Glomerular endothelial cell (primary cell): ENCODE data around the gene R3HDM1. TPM values are rescaled to one million over a fixed set of nuclear protein-coding genes. Genes with fewer than 3 reads are reported as not detected.
"Not testable (repeated sequence)": the region's sequence is repeated elsewhere in the genome, so short reads cannot be mapped to it uniquely, and the experiment has no call there.

ENCODE experiments used
- DNase-seq: peaks from one replicate; pipeline ENCODE4 v3.0.0-alpha.2; 2011; ENCODE audit warnings: low read depth, low spot score; ENCODE audit errors: extremely low read depth
- total RNA-seq: library from RNA; depleted of rRNA; stranded (reverse); fragments of >200 nt; gene quantifications from 2 replicates; pipeline ENCODE4 v1.2.3, GENCODE V29; 2015

R3HDM1 gene
- total RNA-seq, 1 donor from 2014 or later, result 33.9 TPM

DNA sequence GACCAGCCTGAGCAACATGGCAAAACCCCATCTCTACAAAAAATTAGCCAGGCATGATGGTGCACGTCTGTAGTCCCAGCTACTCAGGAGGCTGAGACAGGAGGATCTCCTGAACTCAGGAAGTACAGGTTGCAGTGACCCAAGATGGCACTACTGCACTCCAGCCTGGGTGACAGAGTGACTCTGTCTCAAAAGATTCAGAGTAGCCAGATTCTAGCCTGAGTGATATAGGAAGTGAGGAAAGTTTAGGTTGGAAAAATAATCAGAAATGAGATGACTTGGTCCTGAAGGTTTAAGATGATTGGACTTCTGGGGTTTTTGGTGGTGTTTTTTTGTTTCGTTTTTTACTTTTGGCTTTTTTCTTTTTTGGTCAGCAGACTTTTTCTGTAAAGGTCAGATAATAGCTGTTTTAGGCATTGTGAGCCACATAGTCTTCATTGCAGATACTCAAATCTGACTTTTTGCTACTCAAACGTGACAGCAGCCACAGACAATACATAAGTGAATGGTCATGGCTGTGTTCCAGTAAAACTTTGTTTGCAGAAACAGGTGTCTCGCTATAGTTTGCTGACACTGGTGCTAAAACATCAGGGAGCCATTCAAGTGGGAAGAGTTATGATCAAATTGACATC, 106.3 kb downstream of the R3HDM1 start:
- DNase-seq, result no peak

DNA sequence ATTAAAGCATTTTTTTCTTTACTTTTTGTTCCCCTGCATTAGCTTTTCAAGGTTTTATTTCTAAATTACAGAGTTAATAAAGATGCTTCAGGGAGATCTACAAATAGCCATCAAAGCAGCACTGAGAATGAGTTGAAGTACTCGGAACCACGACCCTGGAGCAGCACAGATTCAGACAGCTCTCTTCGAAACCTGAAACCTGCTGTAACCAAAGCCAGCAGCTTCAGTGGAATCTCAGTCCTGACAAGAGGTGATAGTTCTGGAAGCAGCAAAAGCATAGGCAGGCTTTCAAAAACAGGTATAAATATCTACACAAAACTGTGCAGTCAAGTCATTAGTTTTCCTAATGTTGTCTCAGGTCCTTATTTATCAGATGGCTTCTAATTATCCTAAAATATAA, 107.5 kb downstream of the R3HDM1 start:
- no peak for DNase-seq

DNA sequence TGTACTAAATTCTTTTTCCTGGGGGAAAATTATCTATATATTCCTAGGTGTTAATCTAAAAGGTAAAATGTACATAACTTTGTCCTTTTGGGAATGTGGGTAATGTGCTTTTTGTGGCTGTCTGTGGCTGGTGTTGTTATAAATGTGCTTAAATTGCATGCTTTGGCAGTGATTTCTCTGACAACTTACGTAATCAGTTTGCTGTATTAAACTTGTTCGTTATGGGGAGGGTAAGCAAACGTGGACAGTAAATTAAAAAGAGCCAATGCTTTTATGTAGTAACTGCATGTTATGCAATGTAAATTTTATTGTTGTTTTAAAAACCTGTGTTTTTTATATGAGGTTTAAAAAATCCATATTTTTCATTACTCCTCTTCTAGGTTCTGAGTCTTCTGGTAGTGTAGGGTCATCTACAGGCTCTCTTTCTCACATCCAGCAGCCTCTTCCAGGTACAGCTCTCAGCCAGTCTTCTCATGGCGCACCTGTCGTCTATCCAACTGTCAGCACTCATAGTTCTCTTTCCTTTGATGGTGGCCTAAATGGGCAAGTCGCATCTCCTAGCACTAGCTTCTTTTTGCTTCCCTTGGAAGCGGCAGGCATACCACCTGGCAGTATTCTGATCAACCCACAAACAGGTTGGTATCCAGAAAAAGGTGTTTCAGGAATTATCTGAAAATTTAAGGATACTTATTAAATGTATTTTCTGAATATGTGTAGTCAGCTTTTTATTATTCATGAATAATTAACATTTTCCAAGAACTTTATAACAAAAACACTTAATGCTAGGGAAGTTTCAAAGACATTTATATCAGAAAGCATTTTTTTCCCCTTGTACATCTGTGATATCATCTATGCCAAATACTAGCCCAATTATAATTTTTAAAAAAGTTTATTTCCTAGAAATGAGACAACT, 110.1 kb downstream of the R3HDM1 start:
- DNase-seq, result no peak

DNA sequence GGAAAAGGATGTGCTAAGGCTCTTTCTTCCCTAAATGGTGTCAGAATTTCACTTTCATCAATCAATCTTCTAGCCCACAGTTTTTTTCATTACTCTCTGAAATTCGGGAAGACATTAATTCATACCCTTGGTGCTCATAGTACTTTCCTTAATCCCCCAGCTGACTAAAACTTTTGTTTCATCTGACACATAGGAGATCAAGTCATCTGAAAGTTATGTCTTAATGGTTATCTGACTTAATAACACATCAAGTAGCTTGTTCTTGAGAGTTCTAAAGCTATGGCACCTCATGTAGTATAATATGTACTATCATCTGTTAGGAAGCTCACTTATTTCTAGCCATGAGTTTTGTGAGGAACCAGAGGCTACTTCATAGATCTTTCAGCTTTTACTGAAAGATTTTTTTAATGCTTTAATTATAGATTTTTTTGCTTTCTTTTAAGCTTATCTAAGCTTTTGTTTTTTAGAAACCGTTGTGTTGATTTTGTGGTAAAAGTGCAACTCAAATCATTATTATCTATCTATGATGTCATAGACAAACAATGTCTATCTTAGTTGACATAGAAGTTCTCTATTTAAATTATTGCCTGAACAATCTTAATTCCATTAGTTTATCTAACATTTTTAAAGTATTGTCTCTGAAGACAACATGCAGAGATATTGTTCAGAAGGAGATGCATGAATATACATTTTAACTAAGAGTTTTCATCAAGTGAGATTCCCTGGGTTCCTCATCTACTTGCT, 116.7 kb downstream of the R3HDM1 start:
- DNase-seq, result no peak

DNA sequence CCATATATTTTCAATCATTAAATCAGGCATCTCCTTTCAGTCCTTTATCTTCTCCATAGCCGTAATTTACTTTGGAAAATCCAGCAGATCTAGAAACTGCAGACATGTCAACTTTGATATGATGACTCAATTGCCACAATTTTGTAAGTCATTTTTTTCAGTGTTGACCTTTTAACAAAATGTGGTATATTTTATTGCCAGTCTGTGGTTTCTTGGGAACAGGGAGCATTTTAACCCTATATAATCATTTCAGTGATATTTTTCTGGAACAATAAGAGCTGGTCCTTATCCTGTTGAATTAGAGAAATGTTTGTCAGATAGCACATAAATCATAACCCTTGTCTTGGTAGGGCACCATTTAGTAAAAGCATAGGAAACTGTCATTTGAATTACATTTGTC, 119.4 kb downstream of the R3HDM1 start:
- no peak for DNase-seq

DNA sequence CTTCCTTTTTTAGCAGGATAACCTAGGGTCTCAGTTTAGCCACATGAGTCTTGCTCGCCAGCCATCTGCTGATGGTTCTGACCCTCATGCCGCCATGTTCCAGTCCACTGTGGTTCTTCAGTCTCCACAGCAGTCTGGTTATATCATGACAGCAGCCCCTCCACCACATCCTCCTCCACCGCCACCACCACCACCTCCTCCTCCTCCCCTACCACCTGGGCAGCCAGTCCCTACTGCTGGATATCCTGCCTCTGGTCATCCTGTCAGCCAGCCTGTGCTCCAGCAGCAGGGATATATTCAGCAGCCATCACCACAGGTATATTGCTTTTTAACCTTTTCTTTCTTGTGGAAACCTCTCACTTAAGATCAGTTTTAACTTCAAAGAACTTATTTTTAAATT, 120.4 kb downstream of the R3HDM1 start:
- DNase-seq, result no peak

DNA sequence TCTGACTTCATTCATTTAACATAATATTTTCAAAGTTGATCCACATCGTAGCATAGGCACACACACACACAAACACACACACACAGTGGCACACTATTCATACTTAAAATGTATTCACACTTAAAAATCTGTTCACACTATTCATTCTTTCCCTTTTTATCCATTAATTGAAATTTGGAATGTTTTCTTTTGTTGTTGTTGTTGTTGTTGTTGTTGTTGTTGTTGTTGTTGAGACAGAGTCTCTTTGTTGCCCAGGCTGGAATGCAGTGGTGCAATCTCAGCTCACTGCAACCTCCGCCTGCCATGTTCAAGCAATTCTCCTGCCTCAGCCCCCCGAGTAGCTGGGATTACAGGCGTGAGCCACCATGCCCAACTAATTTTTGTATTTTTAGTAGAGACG, 123.0 kb downstream of the R3HDM1 start:
- DNase-seq, result not testable (repeated sequence)

DNA sequence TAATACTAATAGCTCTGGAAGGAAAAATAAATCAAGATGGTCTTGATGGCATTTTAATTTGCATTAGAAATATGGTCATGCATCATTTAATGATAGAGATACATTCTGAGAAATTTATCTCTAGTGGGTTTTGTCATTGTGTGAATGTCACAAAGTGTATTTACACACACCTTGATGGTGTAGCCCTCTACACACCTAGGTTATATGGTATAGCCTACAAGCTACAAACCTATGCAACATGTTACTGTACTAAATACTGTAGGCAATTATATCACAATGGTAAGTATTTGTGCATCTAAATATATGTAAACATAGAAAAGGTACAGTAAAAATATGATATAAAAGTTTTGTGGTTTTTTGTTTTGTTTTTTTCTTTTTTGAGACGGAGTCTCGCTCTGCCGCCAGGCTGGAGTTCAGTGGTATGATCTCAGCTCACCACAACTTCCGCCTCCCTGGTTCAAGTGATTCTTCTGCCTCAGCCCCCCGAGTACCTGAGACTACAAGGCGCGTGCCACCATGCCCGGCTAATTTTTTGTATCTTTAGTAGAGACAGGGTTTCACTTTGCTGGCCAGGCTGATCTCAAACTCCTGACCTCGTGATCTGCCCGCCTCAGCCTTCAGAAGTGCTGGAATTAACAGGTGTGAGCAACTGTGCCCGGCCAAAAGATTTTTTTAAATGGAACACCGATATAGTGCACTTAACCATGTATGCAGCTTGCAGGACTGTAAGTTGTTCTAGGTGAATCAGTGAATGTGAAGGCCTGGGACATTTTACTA, 126.7 kb downstream of the R3HDM1 start:
- no peak for DNase-seq

DNA sequence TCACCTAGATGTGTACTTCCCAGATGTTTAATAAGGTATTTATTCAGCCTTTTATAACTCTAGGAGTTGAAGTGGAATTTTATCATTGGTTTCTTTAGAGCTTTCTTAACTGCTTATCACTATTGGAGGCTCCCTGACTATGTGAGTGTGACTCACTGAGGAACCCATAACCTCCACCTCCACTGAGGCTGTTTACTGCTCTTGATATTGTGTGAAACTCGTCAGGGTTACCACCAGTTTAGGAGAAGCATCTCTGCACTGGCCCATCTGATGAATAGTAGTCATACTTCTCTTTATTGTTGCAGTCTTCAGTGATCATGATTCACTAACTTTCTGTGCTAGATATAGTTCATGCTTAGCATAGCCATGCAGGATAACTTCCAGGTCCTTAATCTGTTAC, 130.8 kb downstream of the R3HDM1 start:
- DNase-seq, result no peak

DNA sequence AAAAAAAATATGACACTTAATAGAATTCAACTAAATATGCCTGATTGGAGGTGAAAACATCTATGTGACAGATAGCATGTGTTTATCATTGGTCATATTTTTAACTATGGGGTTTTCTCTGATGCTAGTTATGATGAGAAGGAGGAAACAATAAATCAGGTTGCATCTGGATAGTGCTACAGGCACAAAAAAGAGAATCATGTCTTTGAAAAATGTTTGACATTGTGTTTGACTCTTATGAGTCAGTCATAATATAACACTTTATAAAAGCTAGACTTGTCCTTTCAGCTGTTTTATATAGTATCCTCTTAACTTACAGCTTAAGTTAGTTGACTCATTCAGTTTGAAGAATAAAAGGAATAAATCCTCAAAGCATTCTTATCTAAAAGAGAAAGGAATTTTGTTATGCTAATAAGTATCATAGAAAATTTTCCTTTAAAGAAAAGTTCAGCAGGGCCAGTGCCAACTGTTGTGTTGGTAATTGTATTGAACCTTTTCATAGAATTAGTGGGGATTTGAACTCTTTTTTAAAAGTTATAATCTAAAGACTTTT, 131.9 kb downstream of the R3HDM1 start:
- DNase-seq, result no peak

DNA sequence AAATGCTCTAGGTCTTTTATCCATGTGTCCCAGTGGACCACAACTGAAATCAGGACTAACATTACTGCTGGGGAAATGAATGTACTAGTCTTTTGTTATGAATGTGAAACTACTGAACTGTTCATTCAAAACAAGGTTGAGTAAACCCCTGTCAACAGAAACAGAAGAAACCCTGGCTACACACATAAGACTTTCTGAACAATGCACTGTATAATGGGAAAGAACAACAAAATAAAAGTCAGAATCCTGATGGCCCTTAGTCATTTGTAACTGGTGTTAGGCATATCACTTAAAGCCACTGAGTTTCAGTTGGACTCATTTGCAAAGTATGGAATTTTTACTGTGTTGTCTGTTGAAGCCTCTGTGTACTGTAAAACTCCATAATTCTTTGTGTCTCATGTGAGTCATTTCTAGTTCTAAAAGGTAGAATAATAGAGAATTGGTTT, 133.4 kb downstream of the R3HDM1 start:
- DNase-seq, result no peak

DNA sequence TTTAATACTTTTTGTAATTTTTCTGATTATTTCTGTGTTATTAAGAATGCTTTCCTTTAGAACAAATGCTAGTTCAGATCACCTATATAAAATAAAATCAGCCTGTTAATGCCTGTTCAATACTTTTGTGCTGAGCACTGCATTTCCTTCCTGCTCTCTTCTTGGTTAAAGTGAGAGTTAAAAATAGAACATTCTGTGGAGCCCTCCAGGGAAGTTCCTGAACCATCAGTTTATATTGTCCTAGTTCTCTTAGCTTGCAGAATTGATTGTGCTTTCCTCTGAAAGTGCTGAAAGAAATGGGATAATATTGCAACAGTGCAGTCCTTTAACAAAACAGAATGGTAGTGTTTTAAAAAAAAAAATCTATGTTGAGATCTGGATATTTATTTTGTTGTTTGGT, 135.8 kb downstream of the R3HDM1 start:
- DNase-seq, result no peak

DNA sequence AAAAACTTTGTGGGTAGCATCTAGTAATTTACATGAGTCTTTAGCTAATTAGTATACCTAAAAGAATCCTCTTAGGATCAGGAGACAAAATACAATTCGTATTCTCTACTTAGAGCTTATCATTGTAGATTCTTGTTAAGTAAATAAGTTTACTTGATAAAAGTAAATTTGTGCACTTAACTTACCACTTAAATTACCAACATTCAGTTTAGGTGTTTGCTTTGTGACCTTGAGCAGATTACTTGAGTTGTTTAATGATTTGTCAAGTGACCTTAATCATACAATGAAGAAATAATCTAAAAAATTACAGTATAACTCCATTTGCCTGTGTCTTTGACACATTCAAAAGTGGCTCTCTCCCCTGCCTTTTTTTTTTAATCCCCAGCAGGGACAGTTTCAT, 143.2 kb downstream of the R3HDM1 start:
- no peak for DNase-seq

DNA sequence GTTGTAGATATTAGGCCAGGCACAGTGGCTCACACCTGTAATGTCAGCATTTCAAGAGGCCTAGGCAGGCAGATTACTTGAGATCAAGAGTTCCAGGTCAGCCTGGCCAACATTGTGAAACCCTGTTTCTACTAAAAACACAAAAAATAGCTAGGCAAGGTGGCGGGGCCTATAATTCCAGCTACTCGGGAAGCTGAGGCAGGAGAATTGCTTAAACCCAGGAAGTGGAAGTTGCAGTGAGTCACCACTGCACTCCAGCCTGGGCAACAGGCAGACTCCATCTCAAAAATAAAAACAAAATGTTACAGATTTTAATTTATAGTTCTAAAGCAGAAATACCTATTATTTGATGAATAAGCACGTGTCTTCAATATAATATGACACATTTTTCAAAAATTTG, 144.7 kb downstream of the R3HDM1 start:
- no peak for DNase-seq

DNA sequence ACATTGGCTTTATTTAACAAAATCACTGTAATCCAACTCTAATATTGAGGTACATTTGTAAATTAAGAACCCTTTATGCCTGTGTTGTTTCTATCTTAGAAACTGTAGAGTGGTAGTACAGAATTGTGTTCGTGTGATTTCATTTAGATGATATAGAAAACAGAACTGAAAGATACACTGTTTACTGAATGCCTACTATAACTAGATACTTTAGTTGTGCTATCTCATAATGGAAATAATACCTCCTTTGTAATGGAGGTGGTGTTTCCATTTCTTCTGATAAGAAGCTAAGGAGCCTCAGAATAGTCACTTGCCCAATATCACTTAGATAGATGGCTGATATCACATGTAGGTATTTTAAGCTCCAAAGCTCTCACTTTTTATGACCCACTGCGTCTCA, 147.8 kb downstream of the R3HDM1 start:
- no peak for DNase-seq

DNA sequence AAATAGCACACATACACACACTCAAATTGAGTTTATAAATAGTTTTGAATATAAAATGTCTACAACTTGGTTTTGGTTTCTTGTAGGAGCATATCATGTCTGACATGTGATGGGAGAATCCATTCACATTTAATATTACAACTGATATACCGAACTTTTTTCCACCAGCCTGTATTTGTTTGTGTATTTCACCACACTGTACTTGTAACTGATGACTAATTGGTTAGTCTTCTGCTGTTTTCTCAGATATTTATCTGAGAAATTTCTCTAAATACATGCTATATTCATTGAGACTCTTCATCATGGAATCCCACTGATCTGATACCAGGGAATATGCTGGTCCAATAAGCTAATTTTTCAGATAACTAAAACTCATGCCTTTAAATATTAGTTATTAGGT, 154.1 kb downstream of the R3HDM1 start:
- no peak for DNase-seq

DNA sequence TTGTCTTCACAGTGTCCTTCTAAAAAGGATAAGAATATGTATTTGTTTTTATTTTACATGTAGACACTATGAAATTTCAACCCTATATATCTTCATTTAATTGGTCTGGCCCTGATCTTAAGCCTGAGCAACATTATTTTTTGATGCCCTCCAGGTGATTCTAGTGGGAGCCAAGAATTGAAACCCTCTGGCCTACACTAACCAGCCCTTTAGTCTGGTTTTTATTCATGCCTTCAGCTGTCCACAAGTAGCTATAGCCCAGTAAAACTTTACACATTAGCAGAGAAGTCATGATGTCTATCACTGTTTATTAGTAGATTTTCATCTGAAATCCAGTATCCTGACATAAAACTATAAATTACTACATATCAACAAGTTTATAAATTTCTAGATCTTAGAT, 157.7 kb downstream of the R3HDM1 start:
- no peak for DNase-seq

DNA sequence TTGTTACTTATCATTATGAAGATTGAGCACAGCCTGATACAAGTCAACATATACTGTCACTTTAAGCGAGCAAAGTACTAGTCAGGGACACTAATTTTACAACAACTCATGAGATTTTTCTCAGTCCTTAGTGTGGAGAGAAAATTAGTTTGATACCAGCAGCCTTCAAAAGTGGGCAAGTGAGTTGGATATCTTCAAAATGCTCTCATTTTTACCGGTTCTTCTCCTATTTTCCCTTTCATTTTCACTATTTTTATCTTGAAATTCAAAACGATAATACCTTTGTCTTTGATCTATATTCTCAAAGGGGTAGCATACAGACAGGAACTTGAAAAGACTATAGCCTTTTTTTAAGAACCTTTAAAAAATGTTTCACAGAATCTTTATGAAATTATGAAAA, 158.4 kb downstream of the R3HDM1 start:
- DNase-seq, result no peak

DNA sequence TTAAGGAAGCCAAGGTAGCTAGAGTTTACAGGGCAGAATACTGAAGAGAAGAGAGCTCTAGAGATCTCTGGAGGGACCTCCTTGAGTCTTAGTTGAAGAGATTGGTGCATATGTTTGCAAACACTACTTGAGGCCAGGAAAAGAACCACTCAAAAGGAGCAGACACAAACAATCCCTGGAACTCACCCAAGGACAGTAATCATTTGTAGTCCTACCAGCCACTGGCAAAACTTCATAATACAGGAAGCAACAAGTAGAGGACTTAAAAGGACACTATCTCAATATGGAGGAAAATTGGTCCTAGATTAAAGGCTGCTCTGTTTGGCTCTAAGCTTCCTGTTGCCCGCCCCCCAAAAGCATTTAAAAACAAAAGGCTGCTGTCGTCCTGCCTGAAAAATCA, 163.4 kb downstream of the R3HDM1 start:
- no peak for DNase-seq

DNA sequence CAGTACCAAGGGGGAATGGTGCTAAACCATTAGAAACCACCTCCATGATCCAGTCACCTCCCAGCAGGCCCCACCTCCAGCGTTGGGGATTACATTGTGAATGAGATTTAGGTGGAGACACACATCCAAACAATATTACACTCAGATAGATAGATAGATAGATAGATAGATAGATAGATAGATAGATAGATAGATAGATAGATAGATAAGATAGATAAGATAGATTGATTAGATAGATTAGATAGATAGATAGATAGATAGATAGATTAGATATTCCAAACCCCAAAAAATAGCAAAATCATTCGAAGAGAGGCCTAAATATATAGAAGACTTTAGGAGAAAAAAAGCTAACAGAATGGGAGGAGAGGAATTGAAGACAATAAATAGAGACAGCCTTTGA, 167.6 kb downstream of the R3HDM1 start:
- no peak for DNase-seq

DNA sequence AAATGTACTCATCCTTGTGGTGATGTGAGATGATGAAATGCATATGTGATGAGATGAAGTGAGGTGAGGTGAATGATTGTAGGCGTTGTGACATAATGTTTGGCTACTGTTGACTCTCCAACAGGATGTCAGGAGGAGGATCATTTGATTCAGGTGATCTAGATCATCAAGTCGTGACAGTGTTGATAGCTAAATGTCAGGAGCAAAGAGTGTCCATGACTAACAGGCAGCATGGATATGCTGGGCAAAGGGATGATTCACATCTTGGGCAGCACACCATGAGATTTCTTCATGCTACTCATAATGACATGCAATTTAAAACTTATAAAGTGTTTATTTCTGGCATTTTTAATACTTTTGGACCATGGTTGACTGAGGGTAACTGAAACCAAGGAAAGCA, 170.2 kb downstream of the R3HDM1 start:
- no peak for DNase-seq
